ENCODE data around the gene SMS. TPM values are rescaled to one million over a fixed set of nuclear protein-coding genes. Genes with fewer than 3 reads are reported as not detected.

SMS gene
- total RNA-seq: 220 and 222 TPM in 2 replicates

DNA sequence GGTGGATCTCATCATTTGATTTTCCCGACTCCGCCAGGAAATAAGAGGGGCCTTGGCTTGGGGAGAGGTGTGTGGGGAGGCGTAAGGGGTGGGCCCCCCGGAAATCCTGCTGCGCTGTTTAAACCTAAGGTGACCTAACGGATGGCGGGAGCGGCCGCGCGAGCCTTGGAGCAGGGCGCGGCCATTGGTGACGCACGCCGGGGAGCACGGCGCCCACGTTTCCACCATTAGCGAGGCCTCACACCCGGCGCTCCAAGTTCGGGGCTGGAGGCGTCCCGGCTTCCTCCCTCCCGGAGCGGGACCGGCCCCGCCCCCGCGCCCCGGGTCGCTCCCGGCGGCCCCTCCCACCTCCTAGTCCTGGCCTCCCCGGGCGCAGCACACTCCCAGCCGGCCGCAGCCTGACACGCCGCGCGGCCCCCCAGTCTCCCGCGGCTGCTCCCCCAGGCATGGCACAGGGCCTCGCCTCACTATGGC lies at the start of gene SMS:
Gene SMS (plus strand): TSS at position 354 of the 474 bp plus-strand sequence. CDS start 116 bp downstream, at position 470.

DNA sequence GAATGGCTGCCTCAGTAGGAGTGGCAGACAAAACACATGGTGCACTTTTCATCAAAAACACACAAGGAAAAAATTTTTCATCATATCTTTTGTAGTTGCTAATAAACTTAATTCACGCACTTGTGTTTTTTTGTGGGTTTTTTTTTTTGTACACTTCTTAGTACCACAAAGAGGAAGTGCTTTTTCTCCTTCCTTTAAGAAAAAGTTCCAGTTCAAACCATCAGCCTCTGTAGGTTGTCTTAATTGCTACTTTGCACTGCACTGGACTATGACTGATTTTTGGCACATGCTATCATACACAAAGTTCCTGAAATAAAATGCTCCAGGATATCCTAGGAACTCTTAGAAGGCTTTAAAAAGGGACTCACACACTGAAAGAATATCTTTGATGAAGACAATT lies 91.6 kb downstream of the SMS start, which contains the start of gene PHEX:
Gene PHEX (plus strand): TSS at position 242 of the 400 bp plus-strand sequence. CDS start 681 bp downstream, outside the sequence.

Other genes with a start within 250 kb of the SMS start
- gene SMPX, start 182.6 kb upstream of the SMS start, total RNA-seq: not detected in 2 replicates
- 3.8 and 6.9 TPM in 2 replicates for gene MBTPS2, start 101.1 kb upstream of the SMS start, total RNA-seq
- gene YY2, start 84.7 kb upstream of the SMS start, total RNA-seq: 1.1 and 2.4 TPM in 2 replicates
- gene PHEX, start 91.6 kb downstream of the SMS start, total RNA-seq: 0.85 and 1.2 TPM in 2 replicates

Measured in endothelial cell of coronary artery (primary cell).